Measurements from ENCODE around the gene EXOC3. TPM values are rescaled to one million over a fixed set of nuclear protein-coding genes. Genes with fewer than 3 reads are reported as not detected.

The EXOC3 gene
- total and polyA plus RNA-seq, 11 donors = 20.6 to 45.5 (median 42.8) TPM

GRCh38 chr5:444226-444625, 1.2 kb downstream of the EXOC3 start:
- Histone ChIP-seq H3K27me3 (no peaks in the 10 kb centered on the region), H3K27ac (no peak overlapping the region), H3K4me3 (peak overlapping the region in 9 of 12 donors; percentile 84 to 98 (median 89)), H3K36me3 (peaks cover 0 to 35% (median 27%) of the 10 kb centered on the region in 9 donors), H3K4me1 (peaks cover 6 to 44% (median 15%) of the 10 kb centered on the region in 12 donors), H3K9me3 (no peaks in the 10 kb centered on the region)
- no peak for ATAC-seq
- WGBS, 4 donors = 82 to 89% (median 88%) methylated on average over 8 of the region's 8 CpGs
- DNase-seq = peak in 1 of 5 donors; percentile 46
- TF ChIP-seq POLR2A (IDR thresholded peaks at IDR 0.05) = no peak
- TF ChIP-seq, protein P1, sequence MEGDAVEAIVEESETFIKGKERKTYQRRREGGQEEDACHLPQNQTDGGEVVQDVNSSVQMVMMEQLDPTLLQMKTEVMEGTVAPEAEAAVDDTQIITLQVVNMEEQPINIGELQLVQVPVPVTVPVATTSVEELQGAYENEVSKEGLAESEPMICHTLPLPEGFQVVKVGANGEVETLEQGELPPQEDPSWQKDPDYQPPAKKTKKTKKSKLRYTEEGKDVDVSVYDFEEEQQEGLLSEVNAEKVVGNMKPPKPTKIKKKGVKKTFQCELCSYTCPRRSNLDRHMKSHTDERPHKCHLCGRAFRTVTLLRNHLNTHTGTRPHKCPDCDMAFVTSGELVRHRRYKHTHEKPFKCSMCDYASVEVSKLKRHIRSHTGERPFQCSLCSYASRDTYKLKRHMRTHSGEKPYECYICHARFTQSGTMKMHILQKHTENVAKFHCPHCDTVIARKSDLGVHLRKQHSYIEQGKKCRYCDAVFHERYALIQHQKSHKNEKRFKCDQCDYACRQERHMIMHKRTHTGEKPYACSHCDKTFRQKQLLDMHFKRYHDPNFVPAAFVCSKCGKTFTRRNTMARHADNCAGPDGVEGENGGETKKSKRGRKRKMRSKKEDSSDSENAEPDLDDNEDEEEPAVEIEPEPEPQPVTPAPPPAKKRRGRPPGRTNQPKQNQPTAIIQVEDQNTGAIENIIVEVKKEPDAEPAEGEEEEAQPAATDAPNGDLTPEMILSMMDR (IDR thresholded peaks at IDR 0.05) = no peak
- intact Hi-C loops (cut with DNase I) = loop anchor here in 5 of 10 donors (10.0 kb wide), 1 partner anchor 461 kb away; no protein-coding TSS in a partner anchor

- DNase-seq (peak in 2 of 5 donors; percentile 11 to 33), ATAC-seq (no peak)
- WGBS, 4 donors = 91 to 93% (median 93%) methylated on average over 10 of the region's 10 CpGs
- TF ChIP-seq, protein P1 (IDR thresholded peaks at IDR 0.05) = no peak
- TF ChIP-seq POLR2A (IDR thresholded peaks at IDR 0.05) = no peak
- intact Hi-C loops (cut with DNase I) = loop anchor here in 5 of 10 donors (10.0 kb wide), 1 partner anchor 459 kb away; no protein-coding TSS in a partner anchor
- H3K27me3 ChIP-seq = no peaks in the 10 kb centered on the region
- H3K9me3 ChIP-seq = peaks cover 0 to 3% (median 0%) of the 10 kb centered on the region in 12 donors
- H3K4me1 ChIP-seq = peaks cover 6 to 44% (median 15%) of the 10 kb centered on the region in 12 donors
- peaks cover 0 to 49% (median 41%) of the 10 kb centered on the region in 9 donors for H3K36me3 ChIP-seq
- H3K4me3 ChIP-seq = no peak overlapping the region
- H3K27ac ChIP-seq = no peak overlapping the region
Observed at GRCh38 chr5:445591-445990, 2.6 kb downstream of the EXOC3 start.

DNA sequence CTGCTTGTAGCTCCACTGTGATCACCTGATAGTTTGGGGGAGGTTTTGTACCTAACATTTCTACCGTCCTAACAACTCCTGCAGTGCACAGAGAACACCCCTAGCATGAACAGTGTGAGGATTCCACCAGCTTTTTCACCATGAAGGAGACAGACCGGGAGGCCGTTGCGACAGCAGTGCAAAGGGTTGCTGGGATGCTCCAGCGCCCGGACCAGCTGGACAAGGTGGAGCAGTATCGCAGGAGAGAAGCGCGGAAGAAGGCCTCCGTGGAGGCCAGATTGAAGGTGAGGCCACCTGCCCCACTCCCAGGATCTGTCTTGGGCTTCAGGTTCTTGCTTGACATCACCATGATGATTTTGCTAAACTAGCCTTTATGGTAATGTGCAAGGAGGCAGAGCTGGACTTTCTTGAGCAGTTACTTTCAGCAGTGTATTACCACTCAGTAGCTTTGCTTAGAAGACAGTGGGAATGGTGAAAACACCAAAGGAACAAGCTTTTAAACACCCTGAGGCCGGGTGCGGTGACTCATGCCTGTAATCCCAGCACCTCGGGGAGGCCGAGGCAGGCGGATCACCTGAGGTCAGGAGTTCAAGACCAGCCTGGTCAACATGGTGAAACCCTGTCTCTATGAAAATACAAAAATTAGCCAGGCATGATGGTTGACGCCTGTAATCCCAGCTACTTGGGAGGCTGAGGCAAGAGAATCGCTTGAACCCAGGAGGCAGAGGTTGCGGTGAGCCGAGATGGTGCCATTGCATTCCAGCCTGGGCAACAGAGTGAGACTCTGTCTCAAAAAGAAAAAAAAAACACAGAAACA, 3.3 kb downstream of the EXOC3 start:
- Histone ChIP-seq H3K27me3 (no peaks in the 10 kb centered on the region), H3K36me3 (peaks cover 0 to 56% (median 47%) of the 10 kb centered on the region in 9 donors), H3K4me1 (peaks cover 6 to 44% (median 15%) of the 10 kb centered on the region in 12 donors), H3K27ac (no peak overlapping the region), H3K9me3 (peaks cover 0 to 9% (median 2%) of the 10 kb centered on the region in 12 donors), H3K4me3 (no peak overlapping the region)
- DNase-seq (peak in 2 of 5 donors; percentile 15 to 33), ATAC-seq (no peak)
- WGBS, 4 donors = 89 to 95% (median 90%) methylated on average over 19 of the region's 19 CpGs
- intact Hi-C loops (cut with DNase I) = loop anchor here in 5 of 10 donors (10.0 kb wide), 1 partner anchor 459 kb away; no protein-coding TSS in a partner anchor
- no peak for TF ChIP-seq POLR2A (IDR thresholded peaks at IDR 0.05)
- TF ChIP-seq, protein P1 (IDR thresholded peaks at IDR 0.05) = no peak

GRCh38 chr5:446883-447263, 3.9 kb downstream of the EXOC3 start:
- peaks cover 0 to 62% (median 53%) of the 10 kb centered on the region in 9 donors for H3K36me3 ChIP-seq
- no peak overlapping the region for H3K4me3 ChIP-seq
- H3K9me3 ChIP-seq = peaks cover 0 to 15% (median 8%) of the 10 kb centered on the region in 12 donors
- TF ChIP-seq, protein P1 (IDR thresholded peaks at IDR 0.05) = peak; percentile 30 to 67 (median 52)
- no peak for TF ChIP-seq POLR2A (IDR thresholded peaks at IDR 0.05)
- peak overlapping the region in 1 of 12 donors; percentile 66 for H3K27ac ChIP-seq
- ATAC-seq (no peak), DNase-seq (peak in 2 of 5 donors; percentile 16 to 32)
- intact Hi-C loops (cut with DNase I) = loop anchor here in 5 of 10 donors (10.0 kb wide), 1 partner anchor 458 kb away; no protein-coding TSS in a partner anchor
- WGBS, 4 donors = 53 to 58% (median 58%) methylated on average over 7 of the region's 7 CpGs
- H3K4me1 ChIP-seq = peaks cover 6 to 42% (median 14%) of the 10 kb centered on the region in 12 donors
- H3K27me3 ChIP-seq = no peaks in the 10 kb centered on the region
